ENCODE results near the gene SLC22A12.
"Not testable (repeated sequence)": the region's sequence is repeated elsewhere in the genome, so short reads cannot be mapped to it uniquely, and the experiment has no call there.

SLC22A12 gene

GRCh38 chr11:64583296-64584262 lies 7.4 kb upstream of the SLC22A12 start:
- no peak for DNase-seq (ENCODE audit: low read depth in 4 of 4, low spot score in 1 of 4)

- DNase-seq (ENCODE audit: low read depth in 4 of 4, low spot score in 1 of 4) = no peak
Measured at GRCh38 chr11:64585150-64585549, 5.9 kb upstream of the SLC22A12 start.

GRCh38 chr11:64586366-64586765 lies 4.7 kb upstream of the SLC22A12 start:
- no peak for DNase-seq (ENCODE audit: low read depth in 4 of 4, low spot score in 1 of 4)

DNA sequence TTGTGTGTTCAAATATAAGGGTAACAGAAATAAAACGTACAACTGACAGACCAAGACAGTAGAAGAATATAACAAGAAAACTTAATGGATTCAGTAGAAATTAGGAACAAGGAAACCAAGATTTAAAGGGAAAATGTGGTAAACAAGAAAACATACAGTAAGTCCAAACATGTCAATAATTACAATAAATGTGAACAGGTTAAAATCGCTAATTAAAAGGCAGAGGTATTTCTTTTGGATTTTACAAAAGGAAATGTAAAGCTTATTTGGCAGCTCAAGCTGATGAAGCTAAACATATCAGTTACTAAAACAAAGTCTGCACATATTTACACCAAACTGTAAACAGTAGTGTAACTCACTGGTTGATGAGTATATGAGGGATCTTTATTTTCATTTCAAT lies 2.3 kb upstream of the SLC22A12 start:
- DNase-seq (ENCODE audit: low read depth in 4 of 4, low spot score in 1 of 4) = no peak

DNA sequence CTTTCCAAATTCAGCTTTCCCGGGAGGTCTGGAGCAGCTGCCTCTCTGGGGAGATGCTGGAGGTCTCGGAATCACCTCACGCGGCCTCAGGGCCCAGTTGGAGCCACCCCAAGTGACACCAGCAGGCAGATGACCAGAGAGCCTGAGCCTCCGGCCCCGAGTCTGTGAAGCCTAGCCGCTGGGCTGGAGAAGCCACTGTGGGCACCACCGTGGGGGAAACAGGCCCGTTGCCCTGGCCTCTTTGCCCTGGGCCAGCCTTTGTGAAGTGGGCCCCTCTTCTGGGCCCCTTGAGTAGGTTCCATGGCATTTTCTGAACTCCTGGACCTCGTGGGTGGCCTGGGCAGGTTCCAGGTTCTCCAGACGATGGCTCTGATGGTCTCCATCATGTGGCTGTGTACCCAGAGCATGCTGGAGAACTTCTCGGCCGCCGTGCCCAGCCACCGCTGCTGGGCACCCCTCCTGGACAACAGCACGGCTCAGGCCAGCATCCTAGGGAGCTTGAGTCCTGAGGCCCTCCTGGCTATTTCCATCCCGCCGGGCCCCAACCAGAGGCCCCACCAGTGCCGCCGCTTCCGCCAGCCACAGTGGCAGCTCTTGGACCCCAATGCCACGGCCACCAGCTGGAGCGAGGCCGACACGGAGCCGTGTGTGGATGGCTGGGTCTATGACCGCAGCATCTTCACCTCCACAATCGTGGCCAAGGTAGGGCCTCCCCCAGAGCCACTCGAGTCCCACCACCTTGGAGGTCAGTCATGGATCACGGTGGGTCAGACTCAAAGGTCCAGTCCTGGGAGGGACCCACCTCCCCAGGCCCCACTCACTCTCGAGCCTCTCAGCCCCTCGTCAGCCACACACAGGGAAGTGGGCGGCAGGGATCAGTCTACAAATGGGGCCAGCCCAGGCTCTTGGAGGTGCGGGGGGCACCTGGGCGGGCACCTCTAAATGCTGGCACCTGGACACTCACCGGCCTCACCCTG lies 525 bp downstream of the SLC22A12 start:
- no peak for DNase-seq (ENCODE audit: low read depth in 4 of 4, low spot score in 1 of 4)

DNA sequence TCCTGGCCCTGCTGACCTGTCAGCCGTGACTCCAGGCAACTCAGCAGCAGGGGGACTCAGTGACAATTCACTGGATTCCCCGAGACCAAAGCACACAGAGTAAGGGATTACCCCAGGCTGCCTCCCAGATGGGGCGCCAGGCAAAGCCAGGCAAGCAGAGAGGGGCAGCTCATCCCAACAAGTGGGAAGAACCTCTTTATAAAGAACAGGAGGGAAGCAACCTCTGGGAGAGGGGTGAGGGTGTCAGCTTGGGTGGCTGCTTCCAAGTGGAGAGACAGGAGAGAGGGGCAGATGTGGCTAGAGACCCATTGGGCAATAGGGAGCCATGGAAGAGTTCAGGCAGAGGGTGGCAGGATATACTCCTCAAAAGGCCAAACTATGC lies 1.2 kb downstream of the SLC22A12 start:
- DNase-seq (ENCODE audit: low read depth in 4 of 4, low spot score in 1 of 4) = no peak

DNA sequence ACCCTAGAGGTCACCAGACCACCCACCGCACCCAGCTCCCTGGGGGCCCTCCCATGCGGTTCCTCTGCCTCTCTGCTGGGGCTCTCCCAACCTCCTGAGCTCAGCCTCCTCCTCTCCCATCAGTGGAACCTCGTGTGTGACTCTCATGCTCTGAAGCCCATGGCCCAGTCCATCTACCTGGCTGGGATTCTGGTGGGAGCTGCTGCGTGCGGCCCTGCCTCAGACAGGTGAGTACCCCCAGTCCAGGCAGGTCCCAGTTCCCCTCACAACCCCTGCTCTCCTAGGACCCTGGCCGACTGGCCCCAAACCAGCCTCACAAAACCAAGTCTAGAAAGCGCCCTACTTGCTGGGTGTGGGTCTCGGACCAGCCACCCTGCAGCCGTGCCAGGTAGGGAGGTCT lies 1.6 kb downstream of the SLC22A12 start:
- no peak for DNase-seq (ENCODE audit: low read depth in 4 of 4, low spot score in 1 of 4)

GRCh38 chr11:64593156-64594105 lies 2.4 kb downstream of the SLC22A12 start:
- DNase-seq (ENCODE audit: low read depth in 4 of 4, low spot score in 1 of 4) = no peak

- DNase-seq (ENCODE audit: low read depth in 4 of 4, low spot score in 1 of 4) = no peak
Measured at GRCh38 chr11:64594159-64594939, 3.3 kb downstream of the SLC22A12 start.

GRCh38 chr11:64595922-64596321 lies 4.9 kb downstream of the SLC22A12 start:
- DNase-seq (ENCODE audit: low read depth in 4 of 4, low spot score in 1 of 4) = not testable (repeated sequence)

GRCh38 chr11:64597671-64598101 lies 6.7 kb downstream of the SLC22A12 start:
- no peak for DNase-seq (ENCODE audit: low read depth in 4 of 4, low spot score in 1 of 4)

- no peak for DNase-seq (ENCODE audit: low read depth in 4 of 4, low spot score in 1 of 4)
Measured at GRCh38 chr11:64598106-64598796, 7.2 kb downstream of the SLC22A12 start.

GRCh38 chr11:64598797-64599697 lies 8.0 kb downstream of the SLC22A12 start:
- no peak for DNase-seq (ENCODE audit: low read depth in 4 of 4, low spot score in 1 of 4)

GRCh38 chr11:64599698-64600211 lies 8.7 kb downstream of the SLC22A12 start:
- no peak for DNase-seq (ENCODE audit: low read depth in 4 of 4, low spot score in 1 of 4)

- no peak for DNase-seq (ENCODE audit: low read depth in 4 of 4, low spot score in 1 of 4)
Measured at GRCh38 chr11:64600281-64600992, 9.4 kb downstream of the SLC22A12 start.

DNA sequence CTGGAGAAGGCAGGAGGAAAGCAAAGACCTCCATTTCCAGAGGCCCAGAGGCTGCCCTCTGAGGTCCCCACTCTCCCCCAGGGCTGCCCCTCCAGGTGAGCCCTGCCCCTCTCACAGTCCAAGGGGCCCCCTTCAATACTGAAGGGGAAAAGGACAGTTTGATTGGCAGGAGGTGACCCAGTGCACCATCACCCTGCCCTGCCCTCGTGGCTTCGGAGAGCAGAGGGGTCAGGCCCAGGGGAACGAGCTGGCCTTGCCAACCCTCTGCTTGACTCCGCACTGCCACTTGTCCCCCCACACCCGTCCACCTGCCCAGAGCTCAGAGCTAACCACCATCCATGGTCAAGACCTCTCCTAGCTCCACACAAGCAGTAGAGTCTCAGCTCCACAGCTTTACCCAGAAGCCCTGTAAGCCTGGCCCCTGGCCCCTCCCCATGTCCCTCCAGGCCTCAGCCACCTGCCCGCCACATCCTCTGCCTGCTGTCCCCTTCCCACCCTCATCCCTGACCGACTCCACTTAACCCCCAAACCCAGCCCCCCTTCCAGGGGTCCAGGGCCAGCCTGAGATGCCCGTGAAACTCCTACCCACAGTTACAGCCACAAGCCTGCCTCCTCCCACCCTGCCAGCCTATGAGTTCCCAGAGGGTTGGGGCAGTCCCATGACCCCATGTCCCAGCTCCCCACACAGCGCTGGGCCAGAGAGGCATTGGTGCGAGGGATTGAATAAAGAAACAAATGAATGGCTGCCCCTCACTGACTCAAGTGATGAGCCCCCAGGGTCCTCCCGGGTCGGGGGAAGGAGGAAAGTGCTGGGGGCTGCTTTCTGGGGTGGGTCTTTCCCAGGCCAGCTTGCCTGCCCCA lies 10.8 kb downstream of the SLC22A12 start:
- no peak for DNase-seq (ENCODE audit: low read depth in 4 of 4, low spot score in 1 of 4)

All from stimulated activated CD4-positive, alpha-beta T cell treated with anti-CD3 and anti-CD28 coated beads, Interleukin-1b, Interleukin-23, amount 100 ng/mL, for 24 hours (primary cell).